HCEC 1CT (cell line): ENCODE results near the gene UMAD1.
A peak's percentile ranks its signal among the peaks of the same experiment; 100 is the strongest.
"Not testable (repeated sequence)": the region's sequence is repeated elsewhere in the genome, so short reads cannot be mapped to it uniquely, and the experiment has no call there.

ENCODE experiments used
- DNase-seq: peaks from one replicate; pipeline ENCODE4 v3.0.0-alpha.2; 2017

The UMAD1 gene

GRCh38 chr7:7805511-7806153 is 165.1 kb downstream of the UMAD1 start:
- no peak for DNase-seq

- DNase-seq, result peak; percentile 77
Measured at GRCh38 chr7:7808156-7808555, 167.6 kb downstream of the UMAD1 start.

- DNase-seq, result no peak
Measured at GRCh38 chr7:7808626-7809025, 168.1 kb downstream of the UMAD1 start.

GRCh38 chr7:7810380-7810779 is 169.8 kb downstream of the UMAD1 start:
- DNase-seq, result no peak

- DNase-seq, result no peak
Measured at GRCh38 chr7:7810826-7811225, 170.3 kb downstream of the UMAD1 start.

GRCh38 chr7:7812112-7812511 is 171.6 kb downstream of the UMAD1 start:
- no peak for DNase-seq

GRCh38 chr7:7815395-7815794 is 174.8 kb downstream of the UMAD1 start:
- no peak for DNase-seq

- DNase-seq, result no peak
Measured at GRCh38 chr7:7816084-7816483, 175.5 kb downstream of the UMAD1 start.

GRCh38 chr7:7816816-7817536 is 176.4 kb downstream of the UMAD1 start:
- DNase-seq, result no peak

- no peak for DNase-seq
Measured at GRCh38 chr7:7817748-7818147, 177.2 kb downstream of the UMAD1 start.

GRCh38 chr7:7818179-7818578 is 177.6 kb downstream of the UMAD1 start:
- DNase-seq, result not testable (repeated sequence)

GRCh38 chr7:7819442-7820247 is 179.1 kb downstream of the UMAD1 start:
- DNase-seq, result no peak

- no peak for DNase-seq
Measured at GRCh38 chr7:7820409-7820808, 179.9 kb downstream of the UMAD1 start.

- no peak for DNase-seq
Measured at GRCh38 chr7:7820939-7821338, 180.4 kb downstream of the UMAD1 start.

GRCh38 chr7:7821517-7821916 is 181.0 kb downstream of the UMAD1 start:
- no peak for DNase-seq

GRCh38 chr7:7825294-7825693 is 184.7 kb downstream of the UMAD1 start:
- not testable (repeated sequence) for DNase-seq

GRCh38 chr7:7829667-7830066 is 189.1 kb downstream of the UMAD1 start:
- no peak for DNase-seq

GRCh38 chr7:7830122-7830878 is 189.7 kb downstream of the UMAD1 start:
- no peak for DNase-seq

GRCh38 chr7:7832518-7832917 is 192.0 kb downstream of the UMAD1 start:
- DNase-seq, result no peak

- DNase-seq, result no peak
Measured at GRCh38 chr7:7834761-7835160, 194.2 kb downstream of the UMAD1 start.

- DNase-seq, result no peak
Measured at GRCh38 chr7:7841027-7841426, 200.5 kb downstream of the UMAD1 start.

- DNase-seq, result no peak
Measured at GRCh38 chr7:7843240-7843639, 202.7 kb downstream of the UMAD1 start.

GRCh38 chr7:7843972-7844371 is 203.4 kb downstream of the UMAD1 start:
- peak; percentile 9 for DNase-seq
